Karpas-422 (cell line): ENCODE results near the gene FSTL5. TPM values are rescaled to one million over a fixed set of nuclear protein-coding genes. Genes with fewer than 3 reads are reported as not detected.

Source experiments
- DNase-seq: peaks from one replicate; pipeline ENCODE4 v3.0.0-alpha.2; 2015
- H2AFZ ChIP-seq: fragments of 200-600 bp; sonication (generic); 2 replicates; pipeline ENCODE4 v1.6.1; 2014; ENCODE audit warnings: antibody characterized with exemption, low read length, mixed read lengths
- H3K27ac ChIP-seq: fragments of 200-600 bp; sonication (generic); 2 replicates; pipeline ENCODE4 v1.5.1; 2014; ENCODE audit warnings: mild to moderate bottlenecking, low read length, moderate library complexity
- H3K27me3 ChIP-seq: fragments of 200-600 bp; sonication (generic); 2 replicates; pipeline ENCODE4 v1.6.1; 2014; ENCODE audit warnings: low read length, mixed read lengths
- H3K36me3 ChIP-seq: fragments of 200-600 bp; sonication (generic); 2 replicates; pipeline ENCODE4 v1.6.1; 2014; ENCODE audit warnings: low read length, mixed read lengths; ENCODE audit not compliant: insufficient read depth
- H3K4me1 ChIP-seq: fragments of 200-600 bp; sonication (generic); 2 replicates; pipeline ENCODE4 v1.6.1; 2014; ENCODE audit warnings: mild to moderate bottlenecking, low read length, mixed read lengths
- H3K4me2 ChIP-seq: fragments of 200-600 bp; sonication (generic); 2 replicates; pipeline ENCODE4 v1.6.1; 2014; ENCODE audit warnings: low read length, low read depth, mild to moderate bottlenecking; ENCODE audit not compliant: poor library complexity, severe bottlenecking
- H3K4me3 ChIP-seq: fragments of 200-600 bp; sonication (generic); 2 replicates; pipeline ENCODE4 v1.5.1; 2014; ENCODE audit warnings: mild to moderate bottlenecking, antibody characterized with exemption, low read length, mixed read lengths
- H3K79me2 ChIP-seq: fragments of 200-600 bp; sonication (generic); 2 replicates; pipeline ENCODE4 v1.6.1; 2014; ENCODE audit warnings: mild to moderate bottlenecking, low read length, mixed read lengths
- H3K9ac ChIP-seq: fragments of 200-600 bp; sonication (generic); 2 replicates; pipeline ENCODE4 v1.6.0; 2014; ENCODE audit warnings: low read length
- H3K9me2 ChIP-seq: fragments of 200-600 bp; sonication (generic), shearing (Covaris generic); replicated peaks from 2 replicates; pipeline ENCODE4 v1.6.0; 2014; ENCODE audit warnings: mild to moderate bottlenecking, low read length, moderate library complexity; ENCODE audit not compliant: insufficient read depth
- H3K9me3 ChIP-seq: fragments of 300-700, 200-600 bp; sonication (generic); 2 replicates; pipeline ENCODE4 v1.6.1; 2014; ENCODE audit warnings: low read length, mixed read lengths
- H4K20me1 ChIP-seq: fragments of 200-600 bp; sonication (generic); 2 replicates; pipeline ENCODE4 v1.6.1; 2014; ENCODE audit warnings: mild to moderate bottlenecking, antibody characterized with exemption, low read length, low read depth; ENCODE audit not compliant: insufficient read depth
- total RNA-seq: library from RNA; depleted of rRNA; stranded (reverse); fragments of >200 nt; shearing (Covaris generic); gene quantifications from 2 replicates; pipeline ENCODE4 v1.2.3, GENCODE V29; 2014; ENCODE audit warnings: low replicate concordance

The FSTL5 gene
- total RNA-seq, 1 experiment from 2014 or later, result not detected

GRCh38 chr4:162154862-162155540 is 8.8 kb downstream of the FSTL5 start:
- H4K20me1 ChIP-seq, result no peaks in the 10 kb centered on the region
- H3K27me3 ChIP-seq, result no peaks in the 10 kb centered on the region
- no peaks in the 10 kb centered on the region for H3K4me1 ChIP-seq
- H2AFZ ChIP-seq, result no peak overlapping the region
- H3K79me2 ChIP-seq, result no peaks in the 10 kb centered on the region
- no peaks in the 10 kb centered on the region for H3K9me2 ChIP-seq
- H3K27ac ChIP-seq, result no peak overlapping the region
- H3K9me3 ChIP-seq, result peaks cover 11% of the 10 kb centered on the region; the same call in 1 of the 2 replicates
- no peak overlapping the region for H3K4me2 ChIP-seq
- DNase-seq, result no peak
- H3K9ac ChIP-seq, result no peak overlapping the region
- H3K4me3 ChIP-seq, result no peak overlapping the region
- H3K36me3 ChIP-seq, result no peaks in the 10 kb centered on the region

GRCh38 chr4:162151850-162152249 is 11.9 kb downstream of the FSTL5 start:
- Histone ChIP-seq H3K27me3 (no peaks in the 10 kb centered on the region), H3K9me3 (peaks cover 25% of the 10 kb centered on the region; the same call in 1 of the 2 replicates), H3K27ac (no peak overlapping the region), H4K20me1 (no peaks in the 10 kb centered on the region), H3K4me2 (no peak overlapping the region), H2AFZ (no peak overlapping the region), H3K9me2 (no peaks in the 10 kb centered on the region), H3K4me3 (no peak overlapping the region), H3K79me2 (no peaks in the 10 kb centered on the region), H3K36me3 (no peaks in the 10 kb centered on the region), H3K9ac (no peak overlapping the region), H3K4me1 (no peaks in the 10 kb centered on the region)
- no peak for DNase-seq

- DNase-seq, result no peak
- H3K27ac ChIP-seq, result no peak overlapping the region
- H4K20me1 ChIP-seq, result no peaks in the 10 kb centered on the region
- H3K4me3 ChIP-seq, result no peak overlapping the region
- no peaks in the 10 kb centered on the region for H3K79me2 ChIP-seq
- H3K4me2 ChIP-seq, result no peak overlapping the region
- H3K4me1 ChIP-seq, result no peaks in the 10 kb centered on the region
- no peak overlapping the region for H2AFZ ChIP-seq
- H3K36me3 ChIP-seq, result no peaks in the 10 kb centered on the region
- H3K27me3 ChIP-seq, result no peaks in the 10 kb centered on the region
- no peaks in the 10 kb centered on the region for H3K9me2 ChIP-seq
- peaks cover 23% of the 10 kb centered on the region; the same call in 1 of the 2 replicates for H3K9me3 ChIP-seq
- no peak overlapping the region for H3K9ac ChIP-seq
These were observed 12.4 kb downstream of the FSTL5 start for GRCh38 chr4:162151386-162151785.

GRCh38 chr4:162149644-162150043 is 14.2 kb downstream of the FSTL5 start:
- Histone ChIP-seq H3K79me2 (no peaks in the 10 kb centered on the region), H3K9me3 (peaks cover 22% of the 10 kb centered on the region; the same call in 1 of the 2 replicates), H3K4me1 (no peaks in the 10 kb centered on the region), H3K4me2 (no peak overlapping the region), H4K20me1 (no peaks in the 10 kb centered on the region), H3K36me3 (no peaks in the 10 kb centered on the region), H3K9ac (no peak overlapping the region), H3K9me2 (no peaks in the 10 kb centered on the region), H3K4me3 (no peak overlapping the region), H2AFZ (no peak overlapping the region), H3K27ac (no peak overlapping the region), H3K27me3 (no peaks in the 10 kb centered on the region)
- DNase-seq, result no peak

- no peak overlapping the region for H3K9ac ChIP-seq
These were observed 23.6 kb downstream of the FSTL5 start for GRCh38 chr4:162140051-162140683.

GRCh38 chr4:162139412-162139811 is 24.4 kb downstream of the FSTL5 start:
- Histone ChIP-seq H3K4me1 (no peaks in the 10 kb centered on the region), H3K79me2 (no peaks in the 10 kb centered on the region), H3K27ac (no peak overlapping the region), H3K4me2 (no peak overlapping the region), H3K9ac (no peak overlapping the region), H2AFZ (no peak overlapping the region), H4K20me1 (no peaks in the 10 kb centered on the region), H3K4me3 (no peak overlapping the region), H3K9me3 (peaks cover 32% of the 10 kb centered on the region), H3K27me3 (no peaks in the 10 kb centered on the region), H3K9me2 (no peaks in the 10 kb centered on the region), H3K36me3 (no peaks in the 10 kb centered on the region)
- DNase-seq, result no peak

More at GRCh38 chr4:162140051-162140683, 23.6 kb downstream of the FSTL5 start:
- Histone ChIP-seq H3K79me2 (no peaks in the 10 kb centered on the region), H3K36me3 (no peaks in the 10 kb centered on the region), H3K27me3 (no peaks in the 10 kb centered on the region), H4K20me1 (no peaks in the 10 kb centered on the region), H3K27ac (no peak overlapping the region), H3K9me2 (no peaks in the 10 kb centered on the region), H3K4me3 (no peak overlapping the region), H3K9me3 (peaks cover 29% of the 10 kb centered on the region), H3K4me1 (no peaks in the 10 kb centered on the region), H2AFZ (no peak overlapping the region), H3K4me2 (no peak overlapping the region)
- DNase-seq, result no peak

GRCh38 chr4:162131256-162131655 is 32.5 kb downstream of the FSTL5 start:
- Histone ChIP-seq H3K4me3 (no peak overlapping the region), H3K36me3 (no peaks in the 10 kb centered on the region), H3K9me3 (peaks cover 37% of the 10 kb centered on the region)

GRCh38 chr4:162126729-162127128 is 37.1 kb downstream of the FSTL5 start:
- Histone ChIP-seq H2AFZ (no peak overlapping the region), H3K79me2 (no peaks in the 10 kb centered on the region), H3K27ac (no peak overlapping the region), H3K4me2 (no peak overlapping the region), H3K27me3 (no peaks in the 10 kb centered on the region), H3K9me2 (no peaks in the 10 kb centered on the region; the same call in 1 of the 2 replicates), H3K9ac (no peak overlapping the region), H3K36me3 (no peaks in the 10 kb centered on the region), H3K9me3 (peaks cover 19% of the 10 kb centered on the region), H3K4me3 (no peak overlapping the region), H4K20me1 (no peaks in the 10 kb centered on the region), H3K4me1 (no peaks in the 10 kb centered on the region)
- DNase-seq, result no peak

More at GRCh38 chr4:162131256-162131655, 32.5 kb downstream of the FSTL5 start:
- no peak for DNase-seq
- Histone ChIP-seq H3K4me2 (no peak overlapping the region), H3K9ac (no peak overlapping the region), H3K27ac (no peak overlapping the region), H4K20me1 (no peaks in the 10 kb centered on the region), H3K4me1 (no peaks in the 10 kb centered on the region), H2AFZ (no peak overlapping the region), H3K27me3 (no peaks in the 10 kb centered on the region), H3K9me2 (no peaks in the 10 kb centered on the region; the same call in 1 of the 2 replicates), H3K79me2 (no peaks in the 10 kb centered on the region)
